ENCODE data around the gene DR1.

DNA sequence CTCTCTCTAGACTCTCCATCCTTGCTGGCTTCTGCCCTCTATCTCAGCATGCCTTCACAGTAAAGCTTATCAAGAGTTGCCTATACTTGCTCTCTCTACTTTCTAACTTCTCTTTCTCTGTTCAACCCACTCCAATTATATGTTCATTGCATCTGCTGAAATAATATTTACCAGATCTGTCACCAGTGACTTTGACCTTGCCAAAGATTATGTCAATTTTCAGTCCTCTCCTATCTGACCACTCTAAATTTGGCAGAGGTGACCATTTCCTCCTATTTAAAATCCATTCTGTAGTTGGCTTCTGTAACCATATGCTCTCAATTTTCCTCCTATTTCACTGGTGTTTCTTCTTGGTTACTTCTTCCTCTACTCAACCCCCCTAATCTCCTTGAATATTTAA, 38.8 kb upstream of the DR1 start:
- TF ChIP-seq, protein P1, sequence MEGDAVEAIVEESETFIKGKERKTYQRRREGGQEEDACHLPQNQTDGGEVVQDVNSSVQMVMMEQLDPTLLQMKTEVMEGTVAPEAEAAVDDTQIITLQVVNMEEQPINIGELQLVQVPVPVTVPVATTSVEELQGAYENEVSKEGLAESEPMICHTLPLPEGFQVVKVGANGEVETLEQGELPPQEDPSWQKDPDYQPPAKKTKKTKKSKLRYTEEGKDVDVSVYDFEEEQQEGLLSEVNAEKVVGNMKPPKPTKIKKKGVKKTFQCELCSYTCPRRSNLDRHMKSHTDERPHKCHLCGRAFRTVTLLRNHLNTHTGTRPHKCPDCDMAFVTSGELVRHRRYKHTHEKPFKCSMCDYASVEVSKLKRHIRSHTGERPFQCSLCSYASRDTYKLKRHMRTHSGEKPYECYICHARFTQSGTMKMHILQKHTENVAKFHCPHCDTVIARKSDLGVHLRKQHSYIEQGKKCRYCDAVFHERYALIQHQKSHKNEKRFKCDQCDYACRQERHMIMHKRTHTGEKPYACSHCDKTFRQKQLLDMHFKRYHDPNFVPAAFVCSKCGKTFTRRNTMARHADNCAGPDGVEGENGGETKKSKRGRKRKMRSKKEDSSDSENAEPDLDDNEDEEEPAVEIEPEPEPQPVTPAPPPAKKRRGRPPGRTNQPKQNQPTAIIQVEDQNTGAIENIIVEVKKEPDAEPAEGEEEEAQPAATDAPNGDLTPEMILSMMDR (IDR thresholded peaks at IDR 0.05) = no peak
- TF ChIP-seq ZFX (IDR thresholded peaks at IDR 0.05; ENCODE audit: borderline replicate concordance) = no peak

Data from 22Rv1 (cell line).